GM12872 (cell line): ENCODE data around the gene OR8K3.

Experiments
- TF ChIP-seq, protein P1 (sequence below): IDR thresholded peaks from 3 replicates; pipeline ENCODE4 v1.5.1; 2011; ENCODE audit warnings: low read depth, mild to moderate bottlenecking, low read length, moderate library complexity; ENCODE audit not compliant: insufficient read depth

OR8K3 gene

DNA sequence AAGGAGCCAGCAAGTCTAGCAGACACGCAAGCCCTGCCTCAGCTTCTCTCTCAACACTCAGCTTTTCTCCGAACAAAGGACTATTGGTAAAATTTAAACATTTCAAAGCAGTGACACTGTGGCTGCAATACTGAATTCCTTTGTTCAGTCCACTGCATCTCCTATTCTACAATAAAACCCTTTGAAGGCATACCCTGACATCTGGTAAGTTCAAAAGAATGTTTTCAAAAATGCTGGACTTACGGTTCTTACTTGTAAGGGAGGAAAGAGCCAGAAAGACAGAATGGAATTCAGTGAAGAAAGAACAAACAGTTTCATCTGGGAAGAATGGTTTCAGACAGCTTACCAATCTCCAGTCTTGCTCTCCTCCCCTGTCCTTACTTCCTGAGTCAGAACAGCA is 18.2 kb downstream of the OR8K3 start:
- TF ChIP-seq, protein P1, sequence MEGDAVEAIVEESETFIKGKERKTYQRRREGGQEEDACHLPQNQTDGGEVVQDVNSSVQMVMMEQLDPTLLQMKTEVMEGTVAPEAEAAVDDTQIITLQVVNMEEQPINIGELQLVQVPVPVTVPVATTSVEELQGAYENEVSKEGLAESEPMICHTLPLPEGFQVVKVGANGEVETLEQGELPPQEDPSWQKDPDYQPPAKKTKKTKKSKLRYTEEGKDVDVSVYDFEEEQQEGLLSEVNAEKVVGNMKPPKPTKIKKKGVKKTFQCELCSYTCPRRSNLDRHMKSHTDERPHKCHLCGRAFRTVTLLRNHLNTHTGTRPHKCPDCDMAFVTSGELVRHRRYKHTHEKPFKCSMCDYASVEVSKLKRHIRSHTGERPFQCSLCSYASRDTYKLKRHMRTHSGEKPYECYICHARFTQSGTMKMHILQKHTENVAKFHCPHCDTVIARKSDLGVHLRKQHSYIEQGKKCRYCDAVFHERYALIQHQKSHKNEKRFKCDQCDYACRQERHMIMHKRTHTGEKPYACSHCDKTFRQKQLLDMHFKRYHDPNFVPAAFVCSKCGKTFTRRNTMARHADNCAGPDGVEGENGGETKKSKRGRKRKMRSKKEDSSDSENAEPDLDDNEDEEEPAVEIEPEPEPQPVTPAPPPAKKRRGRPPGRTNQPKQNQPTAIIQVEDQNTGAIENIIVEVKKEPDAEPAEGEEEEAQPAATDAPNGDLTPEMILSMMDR, result no peak

DNA sequence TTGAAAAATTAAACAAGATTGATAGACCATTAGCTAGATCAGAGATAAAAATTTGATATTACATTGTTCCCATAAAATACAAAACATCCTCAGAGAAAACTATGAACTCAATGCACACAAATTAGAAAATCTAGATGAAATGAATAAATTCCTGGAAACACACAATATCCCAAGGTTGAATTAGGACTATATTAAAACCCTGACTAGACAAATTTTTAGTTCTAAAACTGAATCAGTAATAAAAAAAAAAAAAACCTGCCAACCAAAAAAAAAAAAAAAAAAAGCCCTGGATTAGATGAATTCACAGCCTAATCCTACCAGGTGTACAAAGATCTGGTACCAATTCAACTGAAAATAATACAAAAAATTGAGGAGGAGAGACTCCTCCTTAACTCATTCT is 25.3 kb downstream of the OR8K3 start:
- TF ChIP-seq, protein P1, result no peak

DNA sequence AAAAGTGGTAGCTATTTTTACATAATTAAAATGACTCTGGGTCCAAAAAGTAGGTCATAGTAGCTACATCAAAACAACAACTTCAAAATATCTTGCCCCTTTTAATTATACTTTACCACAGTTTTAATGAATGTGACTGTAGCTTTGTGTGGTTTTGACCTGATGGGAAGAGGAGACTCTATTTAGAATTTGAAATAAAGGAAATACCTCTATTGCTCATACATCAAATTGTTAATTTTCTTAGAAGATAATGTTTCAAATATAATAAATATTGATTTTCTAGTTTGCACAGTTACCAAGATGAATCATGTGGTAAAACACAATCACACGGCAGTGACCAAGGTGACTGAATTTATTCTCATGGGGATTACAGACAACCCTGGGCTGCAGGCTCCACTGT is 30.8 kb downstream of the OR8K3 start, which contains the start of gene OR8K1:
TSS of gene OR8K1 (plus strand) at position 301 of the 400 bp plus-strand sequence. CDS start at position 301, 0 bp downstream.
- TF ChIP-seq, protein P1, result no peak

DNA sequence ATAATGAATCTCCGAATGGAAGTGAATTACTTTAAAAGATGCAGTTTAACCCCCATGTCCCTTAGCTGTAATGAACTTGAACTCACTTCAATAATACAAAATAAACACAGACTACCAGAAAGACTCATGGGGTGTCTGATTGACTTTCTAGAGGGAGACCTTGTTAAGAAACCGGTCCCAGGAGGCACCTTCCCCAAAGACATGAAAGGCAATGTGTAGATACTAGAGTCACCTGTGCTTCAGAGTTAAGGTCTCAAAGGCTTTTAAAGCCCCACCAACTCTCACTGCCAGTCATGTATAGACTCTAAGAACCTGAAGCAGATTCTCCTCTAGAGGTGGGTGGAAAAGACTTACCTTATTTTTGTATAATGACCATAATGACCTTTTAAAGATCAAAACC is 39.0 kb downstream of the OR8K3 start, which contains the start of gene OR8J1:
TSS of gene OR8J1 (plus strand) at position 301 of the 400 bp plus-strand sequence. CDS start 5,956 bp downstream, outside the sequence.
- TF ChIP-seq, protein P1, result no peak
